22Rv1 (cell line): Measurements from ENCODE around the gene ATF3.

Experiments used
- ZFX ChIP-seq: fragments of 450-650 bp; IDR thresholded peaks from 2 replicates; pipeline ENCODE4 v1.6.1; 2017; ENCODE audit warnings: antibody characterized with exemption, borderline replicate concordance
- TF ChIP-seq, protein P1 (sequence below): fragments of 450-650 bp; IDR thresholded peaks from 2 replicates; pipeline ENCODE4 v1.5.1; 2017; ENCODE audit warnings: mild to moderate bottlenecking

DNA sequence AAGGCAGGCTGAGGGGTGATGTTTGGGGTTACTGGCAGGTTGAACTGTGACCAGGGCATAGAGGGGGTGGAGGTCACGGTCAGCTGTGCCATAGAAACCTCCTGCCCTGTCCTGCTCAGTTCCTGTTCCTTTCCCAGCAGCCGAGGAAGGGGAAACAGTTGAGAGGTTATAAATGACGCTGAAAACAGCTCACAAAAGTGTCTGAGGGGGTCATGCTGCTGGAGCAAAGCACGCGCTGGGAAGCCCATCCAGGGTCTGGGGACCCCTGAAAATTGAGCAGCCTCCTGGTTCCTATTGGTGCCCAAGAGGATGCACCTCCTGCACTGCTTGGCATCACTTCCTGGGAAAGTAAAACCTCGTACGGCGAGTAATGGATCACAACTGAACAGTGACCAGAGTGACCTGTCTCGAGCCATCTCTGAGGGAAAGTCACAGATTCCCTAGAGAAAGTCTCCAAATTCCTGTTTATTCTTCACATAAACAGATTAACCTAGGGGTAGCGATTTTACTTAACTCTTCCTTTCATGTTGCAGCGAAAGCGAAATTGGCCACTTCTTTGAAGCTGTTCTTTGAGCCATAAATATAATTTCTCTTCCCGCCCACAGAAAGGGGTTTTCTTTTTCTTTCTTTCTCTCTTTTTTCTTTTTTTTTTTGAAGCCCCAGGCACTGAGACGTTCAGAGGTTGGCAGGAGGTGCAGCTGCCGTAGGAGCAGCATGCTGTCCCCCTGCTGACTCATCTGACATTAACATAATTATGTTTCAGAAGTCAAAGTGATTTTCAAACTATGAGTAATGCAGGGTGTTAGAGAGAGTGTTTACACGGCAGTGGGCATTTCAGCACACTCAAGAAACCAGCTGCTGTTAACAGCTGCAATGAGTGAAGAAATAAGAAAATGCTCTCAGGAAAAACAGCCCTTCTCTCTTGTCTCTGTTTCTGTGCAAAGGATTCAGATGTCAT lies 41.8 kb upstream of the ATF3 start:
- TF ChIP-seq, protein P1, sequence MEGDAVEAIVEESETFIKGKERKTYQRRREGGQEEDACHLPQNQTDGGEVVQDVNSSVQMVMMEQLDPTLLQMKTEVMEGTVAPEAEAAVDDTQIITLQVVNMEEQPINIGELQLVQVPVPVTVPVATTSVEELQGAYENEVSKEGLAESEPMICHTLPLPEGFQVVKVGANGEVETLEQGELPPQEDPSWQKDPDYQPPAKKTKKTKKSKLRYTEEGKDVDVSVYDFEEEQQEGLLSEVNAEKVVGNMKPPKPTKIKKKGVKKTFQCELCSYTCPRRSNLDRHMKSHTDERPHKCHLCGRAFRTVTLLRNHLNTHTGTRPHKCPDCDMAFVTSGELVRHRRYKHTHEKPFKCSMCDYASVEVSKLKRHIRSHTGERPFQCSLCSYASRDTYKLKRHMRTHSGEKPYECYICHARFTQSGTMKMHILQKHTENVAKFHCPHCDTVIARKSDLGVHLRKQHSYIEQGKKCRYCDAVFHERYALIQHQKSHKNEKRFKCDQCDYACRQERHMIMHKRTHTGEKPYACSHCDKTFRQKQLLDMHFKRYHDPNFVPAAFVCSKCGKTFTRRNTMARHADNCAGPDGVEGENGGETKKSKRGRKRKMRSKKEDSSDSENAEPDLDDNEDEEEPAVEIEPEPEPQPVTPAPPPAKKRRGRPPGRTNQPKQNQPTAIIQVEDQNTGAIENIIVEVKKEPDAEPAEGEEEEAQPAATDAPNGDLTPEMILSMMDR: peak; percentile 17; the same call in 1 of the 2 replicates
- TF ChIP-seq ZFX: no peak
